SK-N-SH (cell line): ENCODE data around the gene ABCG5. TPM values are rescaled to one million over a fixed set of nuclear protein-coding genes. Genes with fewer than 3 reads are reported as not detected.

Experiments
- CTCF ChIA-PET: fragments of 300-600, 350-600 bp; formaldehyde crosslinking; extraction: SDS; loops from one replicate; lab custom pipeline; 2021; lab: Yijun Ruan, JAX
- POLR2A ChIA-PET: fragments of 350-600 bp; sonication (Branson Sonifier 250); formaldehyde crosslinking; extraction: SDS; loops from one replicate; lab custom pipeline; 2020; ENCODE audit warnings: antibody characterized with exemption, inconsistent platforms; lab: Yijun Ruan, JAX
- DNase-seq: peaks from one replicate; pipeline ENCODE4 v3.0.0; 2012
- H2AFZ ChIP-seq: fragments of 200-600 bp; sonication (generic); 2 replicates; pipeline ENCODE4 v1.8.1; 2016; ENCODE audit warnings: antibody characterized with exemption, mild to moderate bottlenecking, low read depth
- H3F3A ChIP-seq: fragments of 200-600 bp; sonication (generic); replicated peaks from 2 replicates; pipeline ENCODE3; 2016; ENCODE audit warnings: antibody characterized with exemption, mild to moderate bottlenecking; ENCODE audit not compliant: insufficient read depth
- H3K27ac ChIP-seq, 2 experiments: fragments of 200-500 bp in 1 of 2; fragments of 200-600 bp in 1 of 2; sonication (Bioruptor generic) in 1 of 2; sonication (generic), shearing (Covaris generic) in 1 of 2; 2 replicates each; pipeline versions ENCODE4 v1.5.1 to v1.6.1; 2014 to 2016; ENCODE audit warnings: low read depth in 2 of 2, inconsistent platforms in 1 of 2, low read length in 1 of 2, mild to moderate bottlenecking in 1 of 2, mixed read lengths in 1 of 2
- H3K27me3 ChIP-seq: fragments of 200-600 bp; sonication (generic), shearing (Covaris generic); 2 replicates; pipeline ENCODE4 v1.6.1; 2016; ENCODE audit warnings: mixed run types; ENCODE audit not compliant: insufficient read depth
- H3K36me3 ChIP-seq, 2 experiments: fragments of 200-500 bp in 1 of 2; fragments of 200-600 bp in 1 of 2; sonication (Bioruptor generic) in 1 of 2; sonication (generic) in 1 of 2; replicated peaks in 1 of 2; 2 replicates each; pipeline versions ENCODE3 to v1.5.1; 2014 to 2016; ENCODE audit warnings: low read length in 1 of 2, mild to moderate bottlenecking in 1 of 2; ENCODE audit not compliant: insufficient read depth in 2 of 2, control insufficient read depth in 1 of 2
- H3K4me1 ChIP-seq, 2 experiments: fragments of 200-500 bp in 1 of 2; fragments of 200-600 bp in 1 of 2; sonication (Bioruptor generic) in 1 of 2; sonication (generic), shearing (Covaris generic) in 1 of 2; 2 replicates each; pipeline versions ENCODE4 v1.5.1 to v1.6.1; 2014 to 2016; ENCODE audit warnings: low read depth in 1 of 2, low read length in 1 of 2, mixed run types in 1 of 2; ENCODE audit not compliant: insufficient read depth in 2 of 2, control insufficient read depth in 1 of 2
- H3K4me2 ChIP-seq: fragments of 200-600 bp; sonication (generic), shearing (Covaris generic); 2 replicates; pipeline ENCODE4 v1.6.1; 2017; ENCODE audit warnings: mixed run types
- H3K4me3 ChIP-seq, 2 experiments: fragments of 200-500 bp in 1 of 2; fragments of 200-600 bp in 1 of 2; sonication (Bioruptor generic) in 1 of 2; sonication (generic), shearing (Covaris generic) in 1 of 2; 2 replicates each; pipeline versions ENCODE4 v1.5.1 to v1.8.1; 2014 to 2016; ENCODE audit warnings: low read depth in 2 of 2, inconsistent platforms in 1 of 2, low read length in 1 of 2, mild to moderate bottlenecking in 1 of 2, mixed read lengths in 1 of 2, moderate library complexity in 1 of 2
- H3K79me2 ChIP-seq: fragments of 200-600 bp; sonication (generic); 2 replicates; pipeline ENCODE4 v1.8.1; 2017; ENCODE audit warnings: mild to moderate bottlenecking; ENCODE audit not compliant: insufficient read depth
- H3K9ac ChIP-seq: fragments of 200-600 bp; sonication (generic); 2 replicates; pipeline ENCODE4 v1.6.1; 2017; ENCODE audit warnings: mixed run types
- H3K9me2 ChIP-seq: fragments of 200-600 bp; sonication (generic); 2 replicates; pipeline ENCODE4 v1.6.1; 2017; ENCODE audit warnings: mixed run types
- H3K9me3 ChIP-seq: fragments of 200-600 bp; sonication (generic); 2 replicates; pipeline ENCODE4 v1.6.1; 2017; ENCODE audit warnings: mixed run types, mild to moderate bottlenecking, moderate library complexity
- H4K20me1 ChIP-seq: fragments of 200-600 bp; sonication (generic); 2 replicates; pipeline ENCODE4 v1.6.1; 2017; ENCODE audit warnings: mild to moderate bottlenecking, mixed run types; ENCODE audit not compliant: insufficient read depth
- EP300 ChIP-seq, 2 experiments: IDR thresholded peaks; 2 replicates each; pipeline versions ENCODE4 v1.4.0 to v1.6.1; 2012; ENCODE audit warnings: borderline replicate concordance in 1 of 2, low read depth in 1 of 2, low read length in 1 of 2
- EZH2phosphoT487 ChIP-seq: fragments of 200-600 bp; sonication (generic); IDR thresholded peaks from 2 replicates; pipeline ENCODE4 v1.6.1; 2017; ENCODE audit warnings: low read depth, mixed run types, mild to moderate bottlenecking, antibody characterized with exemption, moderate library complexity, borderline replicate concordance
- FOSL2 ChIP-seq: IDR thresholded peaks from 2 replicates; pipeline ENCODE4 v1.4.0; 2012; ENCODE audit warnings: low read depth, mild to moderate bottlenecking, moderate library complexity, borderline replicate concordance
- FOXJ3 ChIP-seq: sonication (generic); formaldehyde crosslinking; IDR thresholded peaks from 2 replicates; pipeline ENCODE4 v1.5.1; 2020; ENCODE audit warnings: mild to moderate bottlenecking, missing genetic modification reagents
- FOXM1 ChIP-seq: IDR thresholded peaks from 2 replicates; pipeline ENCODE4 v1.4.0; 2012; ENCODE audit warnings: low read depth, mild to moderate bottlenecking
- GATA2 ChIP-seq: sonication (generic); formaldehyde crosslinking; IDR thresholded peaks from 2 replicates; pipeline ENCODE4 v1.5.0; 2020; ENCODE audit warnings: mild to moderate bottlenecking, missing genetic modification reagents
- IRF3 ChIP-seq: fragments of 150-350 bp; IDR thresholded peaks from 2 replicates; pipeline ENCODE4 v1.6.1; 2016; ENCODE audit warnings: mild to moderate bottlenecking, low read depth, low read length
- NFIC ChIP-seq: IDR thresholded peaks from 2 replicates; pipeline ENCODE4 v1.4.0; 2012; ENCODE audit warnings: borderline replicate concordance
- PBX3 ChIP-seq: IDR thresholded peaks from 2 replicates; pipeline ENCODE4; 2012
- POLR2AphosphoS5 ChIP-seq: IDR thresholded peaks from 2 replicates; pipeline ENCODE4 v1.6.1; 2012; ENCODE audit warnings: low read depth, low read length
- RAD21 ChIP-seq: IDR thresholded peaks from 2 replicates; pipeline ENCODE4 v1.6.1; 2012; ENCODE audit warnings: mild to moderate bottlenecking, low read length
- RCOR1 ChIP-seq: fragments of 150-350 bp; IDR thresholded peaks from 2 replicates; pipeline ENCODE4 v1.6.1; 2017; ENCODE audit warnings: antibody characterized with exemption, low read length
- RFX5 ChIP-seq: IDR thresholded peaks from 2 replicates; pipeline ENCODE4 v1.6.1; 2012; ENCODE audit warnings: mild to moderate bottlenecking, improper control_type of control experiment, low read length
- SIN3A ChIP-seq: IDR thresholded peaks from 2 replicates; pipeline ENCODE4 v1.6.1; 2012; ENCODE audit warnings: low read depth, mild to moderate bottlenecking, low read length, moderate library complexity, borderline replicate concordance
- SMC3 ChIP-seq: IDR thresholded peaks from 2 replicates; pipeline ENCODE4 v1.6.1; 2012; ENCODE audit warnings: low read depth, low read length, improper control_type of control experiment
- YY1 ChIP-seq: IDR thresholded peaks from 2 replicates; pipeline ENCODE4 v1.4.0; 2012; ENCODE audit warnings: low read depth, mild to moderate bottlenecking
- WGBS: methylation state at CpG from one replicate; pipeline ENCODE4 v1.1.6; 2017; ENCODE audit warnings: low lambda C conversion rate; 5-methylcytosine and 5-hydroxymethylcytosine counted together
- polyA plus RNA-seq, 3 experiments: library from polyadenylated mRNA; depleted of rRNA; stranded (reverse); fragments of >200 nt; gene quantifications; 2 replicates each; pipeline ENCODE4 v1.2.3, GENCODE V29; 2012
- TF ChIP-seq, protein P1 (sequence below): fragments of 150-350 bp; IDR thresholded peaks from 2 replicates; pipeline ENCODE4 v1.6.1; 2017; ENCODE audit warnings: antibody characterized with exemption, low read length, low read depth, borderline replicate concordance
- TF ChIP-seq, protein P2 (sequence below): IDR thresholded peaks from 2 replicates; pipeline ENCODE4 v1.4.0; 2012; ENCODE audit warnings: low read depth, borderline replicate concordance

Gene ABCG5
- polyA plus RNA-seq, 1 of the 3 experiments (the other 2 are of a cell fraction) = not detected

- TF ChIP-seq POLR2AphosphoS5 = no peak
Measured at GRCh38 chr2:43872151-43872550, 33.5 kb upstream of the ABCG5 start (continued).

DNA sequence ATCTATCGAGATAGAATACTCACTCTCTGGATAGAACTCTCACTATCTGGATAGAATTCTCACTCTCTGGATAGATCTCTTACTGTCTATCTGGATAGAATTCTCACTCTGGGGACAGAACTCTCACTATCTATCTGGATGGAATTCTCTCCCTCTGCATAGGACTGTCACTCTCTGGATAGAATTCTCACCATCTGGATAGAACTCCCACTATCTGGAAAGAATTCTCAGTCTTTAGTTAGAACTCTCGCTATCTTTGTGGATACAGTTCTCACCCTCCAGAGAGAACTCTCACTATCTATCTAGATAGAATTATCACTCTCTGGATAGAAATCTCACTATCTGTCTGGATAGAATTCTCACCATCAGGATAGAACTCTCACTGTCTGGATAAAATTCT is 16.7 kb upstream of the ABCG5 start:
- ChIA-PET POLR2A (no interaction called here), CTCF (no interaction called here)
- H3K27me3 ChIP-seq = peaks cover 19% of the 10 kb centered on the region; the same call in 1 of the 2 replicates
- H3K36me3 ChIP-seq = no peaks in the 10 kb centered on the region
- 22% methylated on average over 2 of the region's 2 CpGs for WGBS
- no peaks in the 10 kb centered on the region for H3K79me2 ChIP-seq
- no peaks in the 10 kb centered on the region for H3F3A ChIP-seq
- H4K20me1 ChIP-seq = no peaks in the 10 kb centered on the region
- H3K27ac ChIP-seq = no peak overlapping the region
- H3K4me2 ChIP-seq = no peak overlapping the region
- no peaks in the 10 kb centered on the region for H3K9me3 ChIP-seq
- no peak overlapping the region for H2AFZ ChIP-seq
- TF ChIP-seq FOSL2 (no peak), FOXJ3 (no peak), PBX3 (no peak), RFX5 (no peak), YY1 (no peak), RAD21 (no peak)
- H3K4me3 ChIP-seq = no peak overlapping the region
- no peaks in the 10 kb centered on the region for H3K9me2 ChIP-seq
- no peak for DNase-seq
- no peak overlapping the region for H3K9ac ChIP-seq
- H3K4me1 ChIP-seq = no peaks in the 10 kb centered on the region

- H4K20me1 ChIP-seq = no peaks in the 10 kb centered on the region
- no peaks in the 10 kb centered on the region for H3K4me1 ChIP-seq
- POLR2A ChIA-PET = no interaction called here
- DNase-seq = peak; percentile 12
- no peak overlapping the region for H3K4me2 ChIP-seq
- H3K9me3 ChIP-seq = no peaks in the 10 kb centered on the region
- H3K4me3 ChIP-seq = no peak overlapping the region
- H3K9me2 ChIP-seq = no peaks in the 10 kb centered on the region
- no peak for TF ChIP-seq SMC3
- no peak for TF ChIP-seq YY1
- TF ChIP-seq, protein P1, sequence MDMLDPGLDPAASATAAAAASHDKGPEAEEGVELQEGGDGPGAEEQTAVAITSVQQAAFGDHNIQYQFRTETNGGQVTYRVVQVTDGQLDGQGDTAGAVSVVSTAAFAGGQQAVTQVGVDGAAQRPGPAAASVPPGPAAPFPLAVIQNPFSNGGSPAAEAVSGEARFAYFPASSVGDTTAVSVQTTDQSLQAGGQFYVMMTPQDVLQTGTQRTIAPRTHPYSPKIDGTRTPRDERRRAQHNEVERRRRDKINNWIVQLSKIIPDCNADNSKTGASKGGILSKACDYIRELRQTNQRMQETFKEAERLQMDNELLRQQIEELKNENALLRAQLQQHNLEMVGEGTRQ = no peak
- no peak for TF ChIP-seq RAD21
- TF ChIP-seq IRF3 = no peak
- no peak for TF ChIP-seq GATA2
- no peak for TF ChIP-seq EP300 (IDR thresholded peaks at IDR 0.05; ENCODE audit: borderline replicate concordance in 1 of 2, low read depth in 1 of 2, low read length in 1 of 2)
- no peak for TF ChIP-seq SIN3A
- TF ChIP-seq FOXM1 = no peak
- TF ChIP-seq EZH2phosphoT487 = no peak
- TF ChIP-seq NFIC = no peak
- TF ChIP-seq RCOR1 = no peak
- TF ChIP-seq, protein P2, sequence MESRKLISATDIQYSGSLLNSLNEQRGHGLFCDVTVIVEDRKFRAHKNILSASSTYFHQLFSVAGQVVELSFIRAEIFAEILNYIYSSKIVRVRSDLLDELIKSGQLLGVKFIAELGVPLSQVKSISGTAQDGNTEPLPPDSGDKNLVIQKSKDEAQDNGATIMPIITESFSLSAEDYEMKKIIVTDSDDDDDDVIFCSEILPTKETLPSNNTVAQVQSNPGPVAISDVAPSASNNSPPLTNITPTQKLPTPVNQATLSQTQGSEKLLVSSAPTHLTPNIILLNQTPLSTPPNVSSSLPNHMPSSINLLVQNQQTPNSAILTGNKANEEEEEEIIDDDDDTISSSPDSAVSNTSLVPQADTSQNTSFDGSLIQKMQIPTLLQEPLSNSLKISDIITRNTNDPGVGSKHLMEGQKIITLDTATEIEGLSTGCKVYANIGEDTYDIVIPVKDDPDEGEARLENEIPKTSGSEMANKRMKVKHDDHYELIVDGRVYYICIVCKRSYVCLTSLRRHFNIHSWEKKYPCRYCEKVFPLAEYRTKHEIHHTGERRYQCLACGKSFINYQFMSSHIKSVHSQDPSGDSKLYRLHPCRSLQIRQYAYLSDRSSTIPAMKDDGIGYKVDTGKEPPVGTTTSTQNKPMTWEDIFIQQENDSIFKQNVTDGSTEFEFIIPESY = no peak
- no peak for TF ChIP-seq PBX3
- no peaks in the 10 kb centered on the region for H3K36me3 ChIP-seq
- peaks cover 19% of the 10 kb centered on the region; the same call in 1 of the 2 replicates for H3K27me3 ChIP-seq
- H2AFZ ChIP-seq = no peak overlapping the region
- no peaks in the 10 kb centered on the region for H3K79me2 ChIP-seq
- CTCF ChIA-PET = interaction anchor here (0.9 to 1.4 kb wide), 2 partner anchors 13 to 23 kb away, joined by 3 to 6 read pairs; no protein-coding TSS in a partner anchor
- no peak overlapping the region for H3K27ac ChIP-seq
- 36% methylated on average over 3 of the region's 3 CpGs for WGBS
- no peak overlapping the region for H3K9ac ChIP-seq
- H3F3A ChIP-seq = no peaks in the 10 kb centered on the region
Measured at GRCh38 chr2:43854671-43855070, 16.0 kb upstream of the ABCG5 start.
